K562 (cell line): ENCODE results near the gene CUL9. TPM values are rescaled to one million over a fixed set of nuclear protein-coding genes. Genes with fewer than 3 reads are reported as not detected.
A peak's percentile ranks its signal among the peaks of the same experiment; 100 is the strongest.

Experiments
- ASH1L ChIP-seq: fragments of 450-650 bp; IDR thresholded peaks from 2 replicates; pipeline ENCODE4 v1.6.1; 2018; ENCODE audit warnings: borderline replicate concordance, mild to moderate bottlenecking, low read depth; ENCODE audit not compliant: partially characterized antibody
- BRD9 ChIP-seq: fragments of 450-650 bp; IDR thresholded peaks from 2 replicates; pipeline ENCODE4 v1.6.1; 2018; ENCODE audit warnings: low read depth; ENCODE audit not compliant: partially characterized antibody
- CREM ChIP-seq: IDR thresholded peaks from 2 replicates; pipeline ENCODE4 v1.6.1; 2014; ENCODE audit warnings: antibody characterized with exemption, low read depth
- E2F3 ChIP-seq: fragments of 250-450 bp; sonication (Bioruptor Pico); IDR thresholded peaks from 2 replicates; pipeline ENCODE4 v1.4.0; 2020; ENCODE audit warnings: mild to moderate bottlenecking
- MBD2 ChIP-seq: sonication (generic); IDR thresholded peaks from 2 replicates; pipeline ENCODE4 v1.6.1; 2016; ENCODE audit warnings: low read depth, borderline replicate concordance
- NCOA6 ChIP-seq: fragments of 450-650 bp; IDR thresholded peaks from 2 replicates; pipeline ENCODE4 v1.6.1; 2017; ENCODE audit warnings: mild to moderate bottlenecking
- NR2C1 ChIP-seq, 2 experiments: fragments of 450-650 bp; IDR thresholded peaks; 2 replicates each; pipeline ENCODE4 v1.6.1; 2017; ENCODE audit warnings: mild to moderate bottlenecking in 2 of 2, antibody characterized with exemption in 1 of 2, inconsistent platforms in 1 of 2, missing compliant biosample characterization in 1 of 2, missing genetic modification characterization in 1 of 2
- PCBP1 ChIP-seq: fragments of 200-400 bp; formaldehyde crosslinking; IDR thresholded peaks from 2 replicates; pipeline ENCODE4 v1.6.1; 2018; ENCODE audit warnings: mild to moderate bottlenecking, low read depth, low read length; ENCODE audit not compliant: poor library complexity, severe bottlenecking
- PTBP1 ChIP-seq: fragments of 200-400 bp; formaldehyde crosslinking; IDR thresholded peaks from 2 replicates; pipeline ENCODE4 v1.6.1; 2017; ENCODE audit warnings: low read depth, low read length
- RCOR1 ChIP-seq, 2 experiments: IDR thresholded peaks; 2 replicates each; pipeline ENCODE4 v1.6.1; 2012; ENCODE audit warnings: low read depth in 2 of 2, low read length in 2 of 2, borderline replicate concordance in 1 of 2, improper control_type of control experiment in 1 of 2
- ZBTB7A ChIP-seq: IDR thresholded peaks from 2 replicates; pipeline ENCODE4 v1.6.1; 2011; ENCODE audit warnings: low read depth, mild to moderate bottlenecking, low read length, moderate library complexity, borderline replicate concordance; ENCODE audit not compliant: control insufficient read depth
- ZNF444 ChIP-seq: fragments of 250-450 bp; sonication (Bioruptor Pico); IDR thresholded peaks from 2 replicates; pipeline ENCODE4 v1.4.0; 2020; ENCODE audit warnings: mild to moderate bottlenecking, moderate library complexity
- ZNF583 ChIP-seq: fragments of 250-450 bp; sonication (Bioruptor Pico); IDR thresholded peaks from 2 replicates; pipeline ENCODE4 v1.4.0; 2020
- polyA plus RNA-seq, 8 experiments: library from polyadenylated mRNA; depleted of rRNA in 4 of 8; stranded (reverse) in 5 of 8; unstranded in 3 of 8; fragments of >200 nt; fragmentation: Nextera tagmentation in 2 of 8; fragmentation: Illumina TruSeq in 1 of 8; extraction: Ambion mirVana in 2 of 8; extraction: Trizol in 1 of 8; gene quantifications; 2 replicates each; pipeline versions ENCODE4 v1.2.1 to v1.2.3, GENCODE V29; 2011 to 2014; ENCODE audit warnings: inconsistent platforms in 1 of 8, missing spikeins in 1 of 8
- total RNA-seq, 7 experiments: library from RNA; depleted of rRNA in 6 of 7; stranded (reverse); fragments of >200 nt in 6 of 7; fragmentation: Illumina TruSeq in 2 of 7; extraction: Trizol in 2 of 7; gene quantifications; 2 replicates each; pipeline versions ENCODE4 v1.2.1 to v1.2.3, GENCODE V29; 2011 to 2021; ENCODE audit warnings: low replicate concordance in 1 of 7
- TF ChIP-seq, protein P1 (sequence below): fragments of 250-450 bp; sonication (Bioruptor Pico); IDR thresholded peaks from 2 replicates; pipeline ENCODE4 v1.4.0; 2020
- TF ChIP-seq, protein P2 (sequence below): fragments of 450-650 bp; IDR thresholded peaks from 2 replicates; pipeline ENCODE4 v1.7.1; 2018; ENCODE audit warnings: mild to moderate bottlenecking, low read depth; ENCODE audit not compliant: partially characterized antibody
- TF ChIP-seq, protein P3 (sequence below), 2 experiments: fragments of 450-650 bp; IDR thresholded peaks; 2 replicates each; pipeline ENCODE4 v1.6.1; 2016

Gene CUL9
- total and polyA plus RNA-seq, 9 of the 15 experiments (the other 6 are each of a cell fraction or from before 2014, with no cell fraction given), result 0.50 to 20.7 (median 6.6) TPM

DNA sequence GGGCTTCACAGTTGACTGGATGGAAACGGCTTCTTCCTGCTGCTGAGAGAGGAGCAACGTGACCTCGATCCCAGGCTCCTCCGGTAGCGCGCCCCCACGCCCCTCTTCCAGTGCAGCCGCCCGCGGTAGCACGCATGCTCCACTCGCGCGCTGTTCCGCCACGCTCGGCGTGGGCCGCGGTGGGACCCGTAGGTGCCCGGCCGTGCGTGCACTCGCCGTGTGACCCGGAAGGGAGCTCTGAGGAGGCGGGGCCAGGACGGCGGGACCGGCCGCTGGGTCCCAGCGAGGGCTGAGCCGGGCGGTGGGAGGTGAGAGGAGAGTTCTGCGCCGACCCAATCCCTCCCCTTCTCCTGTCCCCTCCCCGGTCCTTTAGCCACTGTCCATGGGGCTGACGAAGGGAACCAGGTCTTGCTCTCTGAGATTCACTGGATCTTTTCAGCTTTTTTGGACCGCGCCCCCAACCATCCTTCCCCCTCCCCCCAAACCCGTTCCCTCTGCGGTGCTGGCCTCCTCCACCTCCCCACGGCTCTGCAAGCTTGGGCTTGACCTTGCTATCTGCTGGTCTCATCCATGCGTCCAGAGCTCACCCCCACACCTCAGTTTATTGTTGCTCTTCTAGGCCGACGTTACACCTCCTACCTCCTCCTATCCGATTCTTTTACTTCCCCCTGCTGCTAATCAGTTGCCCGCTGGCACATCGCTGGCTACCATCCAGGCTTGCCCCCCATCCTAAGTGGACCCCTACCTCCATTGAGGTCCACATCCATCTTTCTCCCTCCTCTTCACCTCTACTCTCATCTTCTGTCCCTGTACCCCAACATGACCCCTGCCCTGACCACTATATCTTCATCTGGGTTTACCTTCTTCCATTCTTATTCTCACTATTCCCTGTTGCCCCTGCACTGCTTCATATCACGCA, at the start of gene CUL9 (continued):
- TF ChIP-seq, protein P1, sequence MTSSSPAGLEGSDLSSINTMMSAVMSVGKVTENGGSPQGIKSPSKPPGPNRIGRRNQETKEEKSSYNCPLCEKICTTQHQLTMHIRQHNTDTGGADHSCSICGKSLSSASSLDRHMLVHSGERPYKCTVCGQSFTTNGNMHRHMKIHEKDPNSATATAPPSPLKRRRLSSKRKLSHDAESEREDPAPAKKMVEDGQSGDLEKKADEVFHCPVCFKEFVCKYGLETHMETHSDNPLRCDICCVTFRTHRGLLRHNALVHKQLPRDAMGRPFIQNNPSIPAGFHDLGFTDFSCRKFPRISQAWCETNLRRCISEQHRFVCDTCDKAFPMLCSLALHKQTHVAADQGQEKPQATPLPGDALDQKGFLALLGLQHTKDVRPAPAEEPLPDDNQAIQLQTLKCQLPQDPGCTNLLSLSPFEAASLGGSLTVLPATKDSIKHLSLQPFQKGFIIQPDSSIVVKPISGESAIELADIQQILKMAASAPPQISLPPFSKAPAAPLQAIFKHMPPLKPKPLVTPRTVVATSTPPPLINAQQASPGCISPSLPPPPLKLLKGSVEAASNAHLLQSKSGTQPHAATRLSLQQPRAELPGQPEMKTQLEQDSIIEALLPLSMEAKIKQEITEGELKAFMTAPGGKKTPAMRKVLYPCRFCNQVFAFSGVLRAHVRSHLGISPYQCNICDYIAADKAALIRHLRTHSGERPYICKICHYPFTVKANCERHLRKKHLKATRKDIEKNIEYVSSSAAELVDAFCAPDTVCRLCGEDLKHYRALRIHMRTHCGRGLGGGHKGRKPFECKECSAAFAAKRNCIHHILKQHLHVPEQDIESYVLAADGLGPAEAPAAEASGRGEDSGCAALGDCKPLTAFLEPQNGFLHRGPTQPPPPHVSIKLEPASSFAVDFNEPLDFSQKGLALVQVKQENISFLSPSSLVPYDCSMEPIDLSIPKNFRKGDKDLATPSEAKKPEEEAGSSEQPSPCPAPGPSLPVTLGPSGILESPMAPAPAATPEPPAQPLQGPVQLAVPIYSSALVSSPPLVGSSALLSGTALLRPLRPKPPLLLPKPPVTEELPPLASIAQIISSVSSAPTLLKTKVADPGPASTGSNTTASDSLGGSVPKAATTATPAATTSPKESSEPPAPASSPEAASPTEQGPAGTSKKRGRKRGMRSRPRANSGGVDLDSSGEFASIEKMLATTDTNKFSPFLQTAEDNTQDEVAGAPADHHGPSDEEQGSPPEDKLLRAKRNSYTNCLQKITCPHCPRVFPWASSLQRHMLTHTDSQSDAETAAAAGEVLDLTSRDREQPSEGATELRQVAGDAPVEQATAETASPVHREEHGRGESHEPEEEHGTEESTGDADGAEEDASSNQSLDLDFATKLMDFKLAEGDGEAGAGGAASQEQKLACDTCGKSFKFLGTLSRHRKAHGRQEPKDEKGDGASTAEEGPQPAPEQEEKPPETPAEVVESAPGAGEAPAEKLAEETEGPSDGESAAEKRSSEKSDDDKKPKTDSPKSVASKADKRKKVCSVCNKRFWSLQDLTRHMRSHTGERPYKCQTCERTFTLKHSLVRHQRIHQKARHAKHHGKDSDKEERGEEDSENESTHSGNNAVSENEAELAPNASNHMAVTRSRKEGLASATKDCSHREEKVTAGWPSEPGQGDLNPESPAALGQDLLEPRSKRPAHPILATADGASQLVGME (CRISPR knock-in tag), result 0 out of 2 replicates have a peak, but pooled peaks have one; percentile 41
- TF ChIP-seq BRD9 (no peak), ASH1L (no peak), ZNF583 (no peak), ZNF444 (CRISPR knock-in tag) (peak; percentile 26; the same call in 1 of the 2 replicates), NR2C1 (IDR thresholded peaks at IDR 0.05) (peak; percentile 92), NR2C1 (tag; IDR thresholded peaks at IDR 0.05) (peak; percentile 94), E2F3 (CRISPR knock-in tag) (peak; percentile 61; the same call in 1 of the 2 replicates), PTBP1 (peak; percentile 61; the same call in 1 of the 2 replicates), RCOR1 (IDR thresholded peaks at IDR 0.05; ENCODE audit: borderline replicate concordance in 1 of 2, low read depth in 2 of 2, low read length in 2 of 2) (0 out of 4 replicates have a peak, but pooled peaks of 1 of the 2 experiments have one; percentile 6), NCOA6 (no peak), ZBTB7A (peak; percentile 92), MBD2 (peak; percentile 69; the same call in 1 of the 2 replicates), PCBP1 (peak; percentile 97), CREM (peak; percentile 79)
- TF ChIP-seq, protein P2, sequence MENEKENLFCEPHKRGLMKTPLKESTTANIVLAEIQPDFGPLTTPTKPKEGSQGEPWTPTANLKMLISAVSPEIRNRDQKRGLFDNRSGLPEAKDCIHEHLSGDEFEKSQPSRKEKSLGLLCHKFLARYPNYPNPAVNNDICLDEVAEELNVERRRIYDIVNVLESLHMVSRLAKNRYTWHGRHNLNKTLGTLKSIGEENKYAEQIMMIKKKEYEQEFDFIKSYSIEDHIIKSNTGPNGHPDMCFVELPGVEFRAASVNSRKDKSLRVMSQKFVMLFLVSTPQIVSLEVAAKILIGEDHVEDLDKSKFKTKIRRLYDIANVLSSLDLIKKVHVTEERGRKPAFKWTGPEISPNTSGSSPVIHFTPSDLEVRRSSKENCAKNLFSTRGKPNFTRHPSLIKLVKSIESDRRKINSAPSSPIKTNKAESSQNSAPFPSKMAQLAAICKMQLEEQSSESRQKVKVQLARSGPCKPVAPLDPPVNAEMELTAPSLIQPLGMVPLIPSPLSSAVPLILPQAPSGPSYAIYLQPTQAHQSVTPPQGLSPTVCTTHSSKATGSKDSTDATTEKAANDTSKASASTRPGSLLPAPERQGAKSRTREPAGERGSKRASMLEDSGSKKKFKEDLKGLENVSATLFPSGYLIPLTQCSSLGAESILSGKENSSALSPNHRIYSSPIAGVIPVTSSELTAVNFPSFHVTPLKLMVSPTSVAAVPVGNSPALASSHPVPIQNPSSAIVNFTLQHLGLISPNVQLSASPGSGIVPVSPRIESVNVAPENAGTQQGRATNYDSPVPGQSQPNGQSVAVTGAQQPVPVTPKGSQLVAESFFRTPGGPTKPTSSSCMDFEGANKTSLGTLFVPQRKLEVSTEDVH, result peak; percentile 80
- TF ChIP-seq, protein P3, sequence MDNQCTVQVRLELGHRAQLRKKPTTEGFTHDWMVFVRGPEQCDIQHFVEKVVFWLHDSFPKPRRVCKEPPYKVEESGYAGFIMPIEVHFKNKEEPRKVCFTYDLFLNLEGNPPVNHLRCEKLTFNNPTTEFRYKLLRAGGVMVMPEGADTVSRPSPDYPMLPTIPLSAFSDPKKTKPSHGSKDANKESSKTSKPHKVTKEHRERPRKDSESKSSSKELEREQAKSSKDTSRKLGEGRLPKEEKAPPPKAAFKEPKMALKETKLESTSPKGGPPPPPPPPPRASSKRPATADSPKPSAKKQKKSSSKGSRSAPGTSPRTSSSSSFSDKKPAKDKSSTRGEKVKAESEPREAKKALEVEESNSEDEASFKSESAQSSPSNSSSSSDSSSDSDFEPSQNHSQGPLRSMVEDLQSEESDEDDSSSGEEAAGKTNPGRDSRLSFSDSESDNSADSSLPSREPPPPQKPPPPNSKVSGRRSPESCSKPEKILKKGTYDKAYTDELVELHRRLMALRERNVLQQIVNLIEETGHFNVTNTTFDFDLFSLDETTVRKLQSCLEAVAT (IDR thresholded peaks at IDR 0.05), result peak; percentile 17 to 52; a peak in 2 of 4 replicates
